ENCODE data around the gene KMT2C.
A peak's percentile ranks its signal among the peaks of the same experiment; 100 is the strongest.
"Not testable (repeated sequence)": the region's sequence is repeated elsewhere in the genome, so short reads cannot be mapped to it uniquely, and the experiment has no call there.

The KMT2C gene

DNA sequence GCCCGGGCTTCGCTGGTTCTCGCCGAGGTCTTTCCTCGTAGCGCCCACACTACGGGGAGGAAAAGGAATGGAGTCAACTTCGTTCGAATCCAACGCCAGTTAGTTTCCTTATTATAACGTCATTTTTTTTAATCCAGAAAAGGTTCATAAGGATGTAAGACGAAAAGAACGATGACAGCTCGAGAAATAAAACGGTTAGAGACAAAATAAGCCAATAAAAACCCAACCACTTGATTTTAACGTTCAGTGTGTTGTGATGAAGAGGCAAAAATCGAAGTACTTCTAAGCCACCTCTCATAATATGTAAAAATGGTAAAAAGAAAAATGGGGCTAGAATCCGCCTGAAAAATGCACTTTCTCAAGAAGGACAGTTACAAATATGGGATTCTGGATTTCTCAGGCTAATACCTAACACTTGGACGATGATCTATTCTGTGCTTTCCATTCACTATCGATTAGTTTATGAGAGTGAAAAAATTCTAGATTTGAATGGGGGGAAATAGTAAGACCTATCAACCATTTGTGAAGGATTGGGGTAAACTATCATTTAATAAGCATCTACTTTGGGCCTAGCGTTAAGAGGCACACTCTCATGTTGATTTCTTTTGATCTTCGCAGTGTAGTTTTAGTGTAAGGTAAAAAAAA, 1.2 kb upstream of the KMT2C start:
- H3K4me1 ChIP-seq (ENCODE audit: control insufficient read depth, insufficient read depth, low read depth, low read length); H4K8ac ChIP-seq (ENCODE audit: low read length); H3K27me3 ChIP-seq (ENCODE audit: control insufficient read depth in 1 of 2, insufficient read depth in 1 of 2, low read length in 2 of 2); H3K36me3 ChIP-seq (ENCODE audit: control insufficient read depth in 1 of 2, insufficient read depth in 2 of 2, low read depth in 1 of 2, low read length in 2 of 2); H3K79me1 ChIP-seq (replicated peaks; ENCODE audit: low read length, poor library complexity, severe bottlenecking); H3K9me3 ChIP-seq (ENCODE audit: control insufficient read depth, low read length); H2AK5ac ChIP-seq (ENCODE audit: low read length, severe bottlenecking); H2BK120ac ChIP-seq (ENCODE audit: low read depth, low read length); H3K4ac ChIP-seq (ENCODE audit: low read depth in 1 of 2, low read length in 2 of 2); H3K14ac ChIP-seq (ENCODE audit: low read length in 2 of 2); H3K23ac ChIP-seq (ENCODE audit: low read length in 2 of 2); DNase-seq: not testable (repeated sequence)
- Histone ChIP-seq H3K27ac (ENCODE audit: low read length, poor library complexity, severe bottlenecking) (peak overlapping the region; percentile 81), H3K4me3 (ENCODE audit: insufficient read depth in 1 of 2, low read depth in 1 of 2, low read length in 2 of 2) (peak overlapping the region; percentile 70 to 79), H2BK12ac (ENCODE audit: low read length in 2 of 2) (peak overlapping the region in 1 of 2 experiments; percentile 77), H2BK5ac (ENCODE audit: low read depth, low read length, poor library complexity, severe bottlenecking) (peak overlapping the region; percentile 44), H2AFZ (ENCODE audit: low read depth, low read length) (peak overlapping the region; percentile 39), H3K18ac (ENCODE audit: low read depth in 1 of 2, low read length in 2 of 2) (peak overlapping the region; percentile 86 to 92), H2BK15ac (ENCODE audit: low read depth, poor library complexity, severe bottlenecking) (peak overlapping the region; percentile 69), H3K4me2 (ENCODE audit: low read length, poor library complexity, severe bottlenecking) (peak overlapping the region; percentile 79), H3K9ac (ENCODE audit: low read length) (peak overlapping the region; percentile 94), H4K91ac (ENCODE audit: low read length) (peak overlapping the region; percentile 86)
- WGBS, result 62% methylated on average over 3 of the region's 22 CpGs

DNA sequence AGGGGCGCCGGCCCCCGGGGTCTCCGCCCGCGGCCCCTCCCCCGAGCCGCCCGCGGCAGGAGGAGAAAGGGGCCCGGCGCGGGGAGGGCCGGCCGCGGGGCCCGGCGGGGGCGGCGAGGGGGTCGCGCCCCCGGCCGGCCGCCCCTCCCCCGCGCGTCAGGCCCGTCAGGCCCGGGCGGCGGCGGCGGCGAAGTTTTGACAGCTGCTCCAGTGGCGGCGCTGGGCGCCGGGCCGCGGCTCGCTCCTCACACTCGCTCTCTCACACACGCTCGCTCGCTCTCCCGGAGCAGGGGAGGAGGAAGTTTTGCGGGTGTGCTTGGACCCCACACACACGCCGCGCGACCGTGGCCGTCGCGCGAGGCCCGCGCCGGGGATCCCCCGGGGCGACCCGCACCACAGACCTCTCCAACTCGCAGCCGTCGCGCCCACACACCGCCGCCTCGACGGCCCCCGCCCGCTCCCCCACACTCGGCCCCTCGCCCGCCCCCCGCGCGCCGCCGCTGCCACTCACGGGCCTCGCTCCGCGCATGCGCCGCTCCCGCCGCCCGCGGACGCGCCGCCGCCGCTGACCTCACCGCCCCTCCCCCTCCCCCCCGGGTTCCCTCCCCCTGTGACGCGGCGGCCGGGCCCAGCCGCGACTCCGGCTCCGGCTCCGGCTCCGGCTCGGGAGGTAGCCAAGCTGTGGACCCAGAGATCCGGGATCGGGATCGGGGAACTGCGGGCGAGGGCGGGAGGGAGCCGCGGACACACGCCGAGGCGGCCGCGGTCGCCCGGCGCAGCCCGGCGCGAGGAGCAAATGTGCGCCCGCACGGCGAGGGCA, 518 bp upstream of the KMT2C start:
- WGBS, result under 1% methylated on average over 55 of the region's 132 CpGs

DNA sequence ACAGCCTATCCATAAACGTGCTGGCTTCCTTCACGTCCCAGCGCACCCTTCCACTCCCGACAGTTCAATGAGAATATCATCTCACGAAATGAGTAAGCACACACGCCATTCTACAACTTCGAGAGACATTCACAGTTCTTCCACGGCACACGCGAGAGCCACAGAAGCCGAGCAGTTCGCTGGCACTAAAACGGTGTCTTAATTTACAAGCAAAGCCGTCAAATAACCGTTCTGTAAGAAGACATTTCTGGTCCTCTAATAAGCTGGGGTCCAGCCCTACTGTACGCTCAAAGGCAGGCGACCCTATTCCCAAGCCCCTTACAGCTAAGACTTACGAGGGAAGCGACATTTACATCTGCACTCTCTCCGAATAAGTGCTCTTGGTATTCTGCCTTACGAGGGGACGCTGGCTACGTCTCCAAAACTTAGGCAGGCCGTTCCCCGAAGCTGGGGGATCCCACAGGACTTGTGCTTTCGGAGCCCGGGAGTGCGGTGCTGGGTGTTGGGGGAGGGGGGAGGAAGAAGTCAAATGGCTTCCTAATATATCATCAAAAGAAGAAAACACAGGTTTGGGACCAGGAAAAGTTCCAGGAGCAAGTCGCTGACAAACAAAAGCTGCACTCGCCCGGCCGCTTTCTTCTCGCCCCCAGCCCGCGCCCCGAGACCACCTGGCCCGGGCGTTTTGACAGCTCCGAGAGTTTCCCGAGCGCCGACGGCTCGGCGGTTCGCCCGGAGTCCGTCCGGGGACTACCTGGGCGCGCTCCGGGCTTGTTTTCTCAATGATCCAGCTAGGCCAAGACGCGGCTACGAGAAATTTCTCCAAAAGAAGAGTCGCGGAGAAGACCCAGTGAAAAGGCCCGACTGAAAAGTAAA, 1.1 kb downstream of the KMT2C start:
- not testable (repeated sequence) for H3K36me3 ChIP-seq (ENCODE audit: control insufficient read depth in 1 of 2, insufficient read depth in 2 of 2, low read depth in 1 of 2, low read length in 2 of 2); H3K4me1 ChIP-seq (ENCODE audit: control insufficient read depth, insufficient read depth, low read depth, low read length); H2BK12ac ChIP-seq (ENCODE audit: low read length in 2 of 2); H2BK15ac ChIP-seq (ENCODE audit: low read depth, poor library complexity, severe bottlenecking); H2BK5ac ChIP-seq (ENCODE audit: low read depth, low read length, poor library complexity, severe bottlenecking); H2AK5ac ChIP-seq (ENCODE audit: low read length, severe bottlenecking); H3K23ac ChIP-seq (ENCODE audit: low read length in 2 of 2); H4K8ac ChIP-seq (ENCODE audit: low read length); H4K91ac ChIP-seq (ENCODE audit: low read length); H3K9me3 ChIP-seq (ENCODE audit: control insufficient read depth, low read length); H2AFZ ChIP-seq (ENCODE audit: low read depth, low read length); H3K79me1 ChIP-seq (replicated peaks; ENCODE audit: low read length, poor library complexity, severe bottlenecking); H2BK120ac ChIP-seq (ENCODE audit: low read depth, low read length); H3K4ac ChIP-seq (ENCODE audit: low read depth in 1 of 2, low read length in 2 of 2); H3K27me3 ChIP-seq (ENCODE audit: control insufficient read depth in 1 of 2, insufficient read depth in 1 of 2, low read length in 2 of 2)
- peak; percentile 80 for DNase-seq
- Histone ChIP-seq H3K27ac (ENCODE audit: low read length, poor library complexity, severe bottlenecking) (peak overlapping the region; percentile 74), H3K4me2 (ENCODE audit: low read length, poor library complexity, severe bottlenecking) (peak overlapping the region; percentile 65), H3K14ac (ENCODE audit: low read length in 2 of 2) (peak overlapping the region in 1 of 2 experiments; percentile 48), H3K9ac (ENCODE audit: low read length) (peak overlapping the region; percentile 91), H3K4me3 (ENCODE audit: insufficient read depth in 1 of 2, low read depth in 1 of 2, low read length in 2 of 2) (peak overlapping the region; percentile 89), H3K18ac (ENCODE audit: low read depth in 1 of 2, low read length in 2 of 2) (peak overlapping the region in 1 of 2 experiments; percentile 62)
- WGBS, result 1% methylated on average over 54 of the region's 58 CpGs

More for the DNA sequence above, 518 bp upstream of the KMT2C start:
- H3K4me1 ChIP-seq (ENCODE audit: control insufficient read depth, insufficient read depth, low read depth, low read length), result peaks cover 5% of the 10 kb centered on the region
- peak overlapping the region in 1 of 2 experiments; percentile 77 for H2BK12ac ChIP-seq (ENCODE audit: low read length in 2 of 2)
- H3K4me3 ChIP-seq (ENCODE audit: insufficient read depth in 1 of 2, low read depth in 1 of 2, low read length in 2 of 2), result peak overlapping the region; percentile 79 to 89
- no peaks in the 10 kb centered on the region for H3K36me3 ChIP-seq (ENCODE audit: control insufficient read depth in 1 of 2, insufficient read depth in 2 of 2, low read depth in 1 of 2, low read length in 2 of 2)
- H2BK15ac ChIP-seq (ENCODE audit: low read depth, poor library complexity, severe bottlenecking), result peak overlapping the region; percentile 69
- peak overlapping the region; percentile 79 for H3K4me2 ChIP-seq (ENCODE audit: low read length, poor library complexity, severe bottlenecking)
- peak; percentile 93 for DNase-seq
- H2AK5ac ChIP-seq (ENCODE audit: low read length, severe bottlenecking), result no peak overlapping the region
- H3K4ac ChIP-seq (ENCODE audit: low read depth in 1 of 2, low read length in 2 of 2), result peak overlapping the region in 1 of 2 experiments; percentile 69
- peak overlapping the region; percentile 94 for H3K9ac ChIP-seq (ENCODE audit: low read length)
- no peaks in the 10 kb centered on the region for H3K79me1 ChIP-seq (replicated peaks; ENCODE audit: low read length, poor library complexity, severe bottlenecking)
- H4K91ac ChIP-seq (ENCODE audit: low read length), result peak overlapping the region; percentile 86
- no peaks in the 10 kb centered on the region for H3K9me3 ChIP-seq (ENCODE audit: control insufficient read depth, low read length)
- H3K18ac ChIP-seq (ENCODE audit: low read depth in 1 of 2, low read length in 2 of 2), result peak overlapping the region; percentile 86 to 92
- H3K14ac ChIP-seq (ENCODE audit: low read length in 2 of 2), result peak overlapping the region in 1 of 2 experiments; percentile 60
- H3K23ac ChIP-seq (ENCODE audit: low read length in 2 of 2), result no peak overlapping the region
- no peak overlapping the region for H4K8ac ChIP-seq (ENCODE audit: low read length)
- peak overlapping the region; percentile 39 for H2AFZ ChIP-seq (ENCODE audit: low read depth, low read length)
- no peaks in the 10 kb centered on the region for H3K27me3 ChIP-seq (ENCODE audit: control insufficient read depth in 1 of 2, insufficient read depth in 1 of 2, low read length in 2 of 2)
- H2BK120ac ChIP-seq (ENCODE audit: low read depth, low read length), result peak overlapping the region; percentile 61
- peak overlapping the region; percentile 81 for H3K27ac ChIP-seq (ENCODE audit: low read length, poor library complexity, severe bottlenecking)
- H2BK5ac ChIP-seq (ENCODE audit: low read depth, low read length, poor library complexity, severe bottlenecking), result peak overlapping the region; percentile 44

All from mesenchymal stem cell (in vitro differentiated cells and primary cell).